Coronary artery (tissue), 2 donors: Measurements from ENCODE around the gene ZFYVE1.

ENCODE experiments used
- DNase-seq: peaks from one replicate; pipeline ENCODE4 v3.0.0-alpha.2; 2017; ENCODE audit warnings: low spot score
- H3K27ac ChIP-seq, 2 donors: fragments of 200-600 bp; sonication (generic); one replicate each; pipeline ENCODE4 v1.5.1; 2016 to 2019
- H3K4me3 ChIP-seq: fragments of 200-600 bp; sonication (generic); 2 replicates; pipeline ENCODE4 v1.5.1; 2016; ENCODE audit warnings: mild to moderate bottlenecking, moderate library complexity
- TF ChIP-seq, protein P1 (sequence below): fragments of 200-600 bp; sonication (generic); IDR thresholded peaks from one replicate; pipeline ENCODE4 v1.5.1; 2019; ENCODE audit warnings: antibody characterized with exemption

Gene ZFYVE1

DNA sequence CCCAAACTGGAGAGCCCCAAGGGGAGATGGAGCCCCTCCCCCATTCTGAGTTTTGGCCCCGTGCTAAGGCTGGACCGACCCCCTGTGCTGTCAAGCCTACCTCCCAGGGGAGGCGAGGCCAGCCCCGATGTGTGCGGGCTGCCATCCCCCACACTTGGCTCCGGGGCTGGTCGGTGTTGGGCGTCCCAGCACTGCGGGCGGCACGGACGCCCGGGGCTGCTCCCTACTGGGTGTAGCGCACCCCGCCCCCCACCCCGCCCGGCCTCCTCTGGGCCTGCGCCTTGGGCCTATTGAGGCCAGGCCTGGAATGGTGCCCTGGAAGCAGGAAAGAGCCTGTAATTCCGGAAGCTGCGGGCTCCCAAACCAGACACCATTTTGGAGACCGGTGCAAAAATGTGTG is 98.0 kb downstream of the ZFYVE1 start:
- no peak for DNase-seq
- Histone ChIP-seq H3K27ac (no peak overlapping the region), H3K4me3 (no peak overlapping the region)
- TF ChIP-seq, protein P1, sequence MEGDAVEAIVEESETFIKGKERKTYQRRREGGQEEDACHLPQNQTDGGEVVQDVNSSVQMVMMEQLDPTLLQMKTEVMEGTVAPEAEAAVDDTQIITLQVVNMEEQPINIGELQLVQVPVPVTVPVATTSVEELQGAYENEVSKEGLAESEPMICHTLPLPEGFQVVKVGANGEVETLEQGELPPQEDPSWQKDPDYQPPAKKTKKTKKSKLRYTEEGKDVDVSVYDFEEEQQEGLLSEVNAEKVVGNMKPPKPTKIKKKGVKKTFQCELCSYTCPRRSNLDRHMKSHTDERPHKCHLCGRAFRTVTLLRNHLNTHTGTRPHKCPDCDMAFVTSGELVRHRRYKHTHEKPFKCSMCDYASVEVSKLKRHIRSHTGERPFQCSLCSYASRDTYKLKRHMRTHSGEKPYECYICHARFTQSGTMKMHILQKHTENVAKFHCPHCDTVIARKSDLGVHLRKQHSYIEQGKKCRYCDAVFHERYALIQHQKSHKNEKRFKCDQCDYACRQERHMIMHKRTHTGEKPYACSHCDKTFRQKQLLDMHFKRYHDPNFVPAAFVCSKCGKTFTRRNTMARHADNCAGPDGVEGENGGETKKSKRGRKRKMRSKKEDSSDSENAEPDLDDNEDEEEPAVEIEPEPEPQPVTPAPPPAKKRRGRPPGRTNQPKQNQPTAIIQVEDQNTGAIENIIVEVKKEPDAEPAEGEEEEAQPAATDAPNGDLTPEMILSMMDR: no peak

GRCh38 chr14:72926292-72927028 is 100.4 kb downstream of the ZFYVE1 start, which contains the start of gene DCAF4:
DCAF4 (plus strand) TSS chr14:72926464; CDS start chr14:72937979, 11,515 bp downstream.
- Histone ChIP-seq H3K4me3 (peak within 1 kb of the TSS; percentile 98), H3K27ac (peak within 1 kb of the TSS; percentile 61 to 81)
- TF ChIP-seq, protein P1: no peak
- peak; percentile 98 for DNase-seq

GRCh38 chr14:72925815-72926291 is 101.1 kb downstream of the ZFYVE1 start:
- peak overlapping the region; percentile 54 to 61 for H3K27ac ChIP-seq
- DNase-seq: no peak
- H3K4me3 ChIP-seq: peak overlapping the region; percentile 98
- TF ChIP-seq, protein P1: no peak

- H3K27ac ChIP-seq: peak overlapping the region; percentile 54 to 61
- H3K4me3 ChIP-seq: peak overlapping the region; percentile 98
- no peak for DNase-seq
- TF ChIP-seq, protein P1: no peak
These were observed 101.6 kb downstream of the ZFYVE1 start for GRCh38 chr14:72925171-72925759.

DNA sequence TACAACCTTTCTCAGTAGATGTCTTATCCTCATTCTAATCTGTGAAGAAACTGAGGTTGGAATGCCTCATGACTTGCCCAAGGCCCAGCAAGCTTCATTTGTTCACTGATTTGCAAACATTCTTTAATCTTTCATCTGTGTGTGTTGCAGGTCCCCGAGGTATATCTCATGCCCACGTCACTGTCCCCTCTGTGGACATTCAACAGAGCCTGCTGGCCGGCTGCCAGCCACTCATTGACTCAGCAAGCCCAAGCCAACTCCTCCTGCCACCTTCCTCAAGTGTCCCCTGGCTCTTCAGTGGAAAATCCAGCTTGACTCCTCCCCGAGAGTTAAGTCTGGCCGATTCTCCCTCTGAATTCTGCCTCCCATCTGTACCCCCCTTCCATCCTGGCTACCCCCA is 102.6 kb downstream of the ZFYVE1 start:
- DNase-seq: no peak
- TF ChIP-seq, protein P1: no peak
- Histone ChIP-seq H3K4me3 (no peak overlapping the region), H3K27ac (no peak overlapping the region)

GRCh38 chr14:72921396-72921795 is 105.5 kb downstream of the ZFYVE1 start:
- TF ChIP-seq, protein P1: no peak
- no peak overlapping the region for H3K27ac ChIP-seq
- DNase-seq: no peak
- no peak overlapping the region for H3K4me3 ChIP-seq
